CD14-positive monocyte (primary cell): ENCODE data around the gene LCA5. TPM values are rescaled to one million over a fixed set of nuclear protein-coding genes. Genes with fewer than 3 reads are reported as not detected.

Source experiments
- DNase-seq, 3 donors: peaks; one replicate each; pipeline ENCODE4 v3.0.0-alpha.2; 2011 to 2022
- H2AFZ ChIP-seq: 2 replicates; pipeline ENCODE4 v1.6.0; 2012; ENCODE audit warnings: mild to moderate bottlenecking, low read depth, low read length, inconsistent platforms; ENCODE audit not compliant: insufficient read depth, poor library complexity, severe bottlenecking
- H3K27ac ChIP-seq, 2 donors: 1 replicate in 1 of 2; 2 replicates in 1 of 2; pipeline ENCODE4 v1.5.1; 2012 to 2013; ENCODE audit warnings: low read length in 2 of 2, control low read depth in 1 of 2, inconsistent platforms in 1 of 2, low read depth in 1 of 2, mild to moderate bottlenecking in 1 of 2
- H3K27me3 ChIP-seq, 2 donors: one replicate each; pipeline versions ENCODE4 v1.6.0 to v1.6.1; 2011 to 2013; ENCODE audit warnings: low read length in 2 of 2; ENCODE audit not compliant: control insufficient read depth in 2 of 2, insufficient read depth in 2 of 2
- H3K36me3 ChIP-seq, 2 donors: replicated peaks in 1 of 2; 1 replicate in 1 of 2; 2 replicates in 1 of 2; pipeline versions ENCODE4 v1.5.1 to v1.6.1; 2012 to 2013; ENCODE audit warnings: low read length in 2 of 2, control low read depth in 1 of 2, inconsistent platforms in 1 of 2, mild to moderate bottlenecking in 1 of 2; ENCODE audit not compliant: insufficient read depth in 2 of 2, control insufficient read depth in 1 of 2
- H3K4me1 ChIP-seq, 2 donors: 1 replicate in 1 of 2; 2 replicates in 1 of 2; pipeline versions ENCODE4 v1.5.1 to v1.6.1; 2012 to 2013; ENCODE audit warnings: low read length in 2 of 2, control low read depth in 1 of 2, inconsistent platforms in 1 of 2, mild to moderate bottlenecking in 1 of 2, moderate library complexity in 1 of 2; ENCODE audit not compliant: insufficient read depth in 2 of 2, control insufficient read depth in 1 of 2
- H3K4me2 ChIP-seq: replicated peaks from 2 replicates; pipeline ENCODE3; 2012; ENCODE audit warnings: low read length, moderate library complexity, mild to moderate bottlenecking; ENCODE audit not compliant: poor library complexity, severe bottlenecking; ENCODE audit errors: extremely low read depth
- H3K4me3 ChIP-seq, 3 experiments: fragments of 200-600 bp in 1 of 3; sonication (generic) in 1 of 3; replicated peaks in 1 of 3; 1 replicate in 2 of 3; 2 replicates in 1 of 3; pipeline ENCODE4 v1.5.1; 2011 to 2013; ENCODE audit warnings: low read length in 3 of 3, mild to moderate bottlenecking in 3 of 3, control low read depth in 2 of 3, low read depth in 2 of 3, inconsistent platforms in 1 of 3, moderate library complexity in 1 of 3
- H3K79me2 ChIP-seq: 2 replicates; pipeline ENCODE4 v1.6.0; 2012; ENCODE audit warnings: mild to moderate bottlenecking, control low read depth, inconsistent platforms, low read length, moderate library complexity; ENCODE audit not compliant: insufficient read depth
- H3K9ac ChIP-seq: 2 replicates; pipeline ENCODE4 v1.6.0; 2017; ENCODE audit warnings: low read length, mild to moderate bottlenecking; ENCODE audit not compliant: insufficient read depth, poor library complexity, severe bottlenecking
- H3K9me3 ChIP-seq, 2 donors: replicated peaks in 1 of 2; 1 replicate in 1 of 2; 2 replicates in 1 of 2; pipeline versions ENCODE4 v1.5.1 to v1.6.1; 2012 to 2013; ENCODE audit warnings: low read length in 2 of 2, control low read depth in 1 of 2; ENCODE audit not compliant: control insufficient read depth in 1 of 2, insufficient read depth in 1 of 2
- H4K20me1 ChIP-seq: 2 replicates; pipeline ENCODE4 v1.6.0; 2012; ENCODE audit warnings: mild to moderate bottlenecking, low read length, control low read depth, moderate library complexity; ENCODE audit not compliant: insufficient read depth
- H3K27ac Mint-ChIP-seq, 7 donors: one replicate each; pipeline ENCODE4 v1.8.0; 2020; ENCODE audit warnings: mild to moderate bottlenecking in 7 of 7, mixed read lengths in 7 of 7, moderate library complexity in 6 of 7, inconsistent platforms in 2 of 7
- H3K27me3 Mint-ChIP-seq, 3 donors: one replicate each; pipeline ENCODE4 v1.8.0; 2021 to 2022; ENCODE audit warnings: low read depth in 3 of 3, mild to moderate bottlenecking in 3 of 3, mixed read lengths in 3 of 3, moderate library complexity in 3 of 3, inconsistent platforms in 1 of 3
- H3K36me3 Mint-ChIP-seq, 2 donors: one replicate each; pipeline ENCODE4 v1.8.0; 2020; ENCODE audit warnings: mixed read lengths in 2 of 2, inconsistent platforms in 1 of 2, mild to moderate bottlenecking in 1 of 2
- H3K4me1 Mint-ChIP-seq: one replicate; pipeline ENCODE4 v1.8.0; 2020; ENCODE audit warnings: mild to moderate bottlenecking, mixed read lengths
- H3K4me3 Mint-ChIP-seq, 2 donors: one replicate each; pipeline ENCODE4 v1.8.0; 2020; ENCODE audit warnings: mild to moderate bottlenecking in 2 of 2, mixed read lengths in 2 of 2, moderate library complexity in 1 of 2
- H3K9me3 Mint-ChIP-seq, 7 donors: one replicate each; pipeline ENCODE4 v1.8.0; 2020 to 2022; ENCODE audit warnings: mixed read lengths in 7 of 7, mild to moderate bottlenecking in 6 of 7, moderate library complexity in 6 of 7, inconsistent platforms in 2 of 7
- WGBS: methylation state at CpG from one replicate; pipeline ENCODE4 v1.1.5; 2013; ENCODE audit warnings: missing lambda C conversion rate; ENCODE audit not compliant: insufficient coverage; 5-methylcytosine and 5-hydroxymethylcytosine counted together
- intact Hi-C, 2 donors: fragments of 100-400 bp; cut with micrococcal nuclease; formaldehyde crosslinking; loops; one replicate each; pipeline versions ENCODE4 v1.15.0 to v1.15.1; 2023
- polyA plus RNA-seq, 3 donors: library from polyadenylated mRNA; depleted of rRNA in 1 of 3; unstranded in 2 of 3; stranded (reverse) in 1 of 3; fragments of 300-500 nt in 2 of 3; fragments of >200 nt in 1 of 3; fragmentation: Illumina TruSeq in 2 of 3; gene quantifications; 1 replicate in 2 of 3; 2 replicates in 1 of 3; pipeline ENCODE4 v1.2.3, GENCODE V29; 2012 to 2021
- TF ChIP-seq, protein P1 (sequence below): fragments of 200-600 bp; IDR thresholded peaks from one replicate; pipeline ENCODE4 v1.8.0; 2022; ENCODE audit warnings: antibody characterized with exemption, mild to moderate bottlenecking

Gene LCA5
- polyA plus RNA-seq, 3 donors = 0.08 TPM; not detected in 2

DNA sequence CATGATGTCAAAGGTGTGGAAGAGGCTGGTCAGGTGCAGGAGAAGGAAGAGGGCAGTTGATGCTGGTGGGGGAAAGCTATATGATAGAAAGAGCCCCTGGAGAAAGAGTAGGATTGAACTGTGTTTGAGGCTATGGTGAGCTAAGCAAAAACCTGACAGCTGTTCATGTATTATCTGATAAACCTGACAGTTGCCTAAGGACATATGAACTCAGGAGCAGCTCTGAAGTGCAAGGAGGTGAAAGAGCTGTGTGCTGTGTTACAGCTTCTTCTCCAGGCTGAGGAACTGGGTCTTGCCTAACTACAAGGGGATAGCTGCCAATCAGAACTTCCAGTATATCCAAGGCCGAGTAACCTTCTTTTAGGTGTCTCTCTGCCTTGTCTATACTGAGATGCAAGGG, 81.8 kb downstream of the LCA5 start:
- no CpG with 5 or more reads among the region's 1 CpG for WGBS
- no peak overlapping the region for H3K4me3 ChIP-seq
- H3K4me1 ChIP-seq = peaks cover 26 to 29% of the 10 kb centered on the region in 2 donors
- no peaks in the 10 kb centered on the region for H4K20me1 ChIP-seq
- H2AFZ ChIP-seq = no peak overlapping the region
- no peak overlapping the region for H3K4me2 ChIP-seq
- Mint-ChIP-seq H3K4me3 (no peak overlapping the region), H3K27me3 (no peaks in the 10 kb centered on the region), H3K27ac (no peak overlapping the region), H3K9me3 (peaks cover 0 to 6% (median 0%) of the 10 kb centered on the region in 7 donors), H3K36me3 (no peaks in the 10 kb centered on the region), H3K4me1 (peaks cover 24% of the 10 kb centered on the region)
- DNase-seq = no peak
- intact Hi-C loops = no loop called here
- H3K9ac ChIP-seq = no peak overlapping the region
- TF ChIP-seq, protein P1, sequence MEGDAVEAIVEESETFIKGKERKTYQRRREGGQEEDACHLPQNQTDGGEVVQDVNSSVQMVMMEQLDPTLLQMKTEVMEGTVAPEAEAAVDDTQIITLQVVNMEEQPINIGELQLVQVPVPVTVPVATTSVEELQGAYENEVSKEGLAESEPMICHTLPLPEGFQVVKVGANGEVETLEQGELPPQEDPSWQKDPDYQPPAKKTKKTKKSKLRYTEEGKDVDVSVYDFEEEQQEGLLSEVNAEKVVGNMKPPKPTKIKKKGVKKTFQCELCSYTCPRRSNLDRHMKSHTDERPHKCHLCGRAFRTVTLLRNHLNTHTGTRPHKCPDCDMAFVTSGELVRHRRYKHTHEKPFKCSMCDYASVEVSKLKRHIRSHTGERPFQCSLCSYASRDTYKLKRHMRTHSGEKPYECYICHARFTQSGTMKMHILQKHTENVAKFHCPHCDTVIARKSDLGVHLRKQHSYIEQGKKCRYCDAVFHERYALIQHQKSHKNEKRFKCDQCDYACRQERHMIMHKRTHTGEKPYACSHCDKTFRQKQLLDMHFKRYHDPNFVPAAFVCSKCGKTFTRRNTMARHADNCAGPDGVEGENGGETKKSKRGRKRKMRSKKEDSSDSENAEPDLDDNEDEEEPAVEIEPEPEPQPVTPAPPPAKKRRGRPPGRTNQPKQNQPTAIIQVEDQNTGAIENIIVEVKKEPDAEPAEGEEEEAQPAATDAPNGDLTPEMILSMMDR = no peak
- H3K36me3 ChIP-seq = no peaks in the 10 kb centered on the region
- H3K9me3 ChIP-seq = no peaks in the 10 kb centered on the region
- no peaks in the 10 kb centered on the region for H3K79me2 ChIP-seq
- no peaks in the 10 kb centered on the region for H3K27me3 ChIP-seq
- H3K27ac ChIP-seq = no peak overlapping the region

GRCh38 chr6:79453558-79454042, 83.6 kb downstream of the LCA5 start:
- Mint-ChIP-seq H3K27ac (peak overlapping the region; percentile 8 to 93 (median 84)), H3K27me3 (no peaks in the 10 kb centered on the region)

More at GRCh38 chr6:79453558-79454042, 83.6 kb downstream of the LCA5 start:
- H4K20me1 ChIP-seq = no peaks in the 10 kb centered on the region
- H3K27me3 ChIP-seq = no peaks in the 10 kb centered on the region
- H3K36me3 ChIP-seq = no peaks in the 10 kb centered on the region
- peaks cover 0 to 6% (median 0%) of the 10 kb centered on the region in 7 donors for H3K9me3 Mint-ChIP-seq
- no peaks in the 10 kb centered on the region for H3K36me3 Mint-ChIP-seq
- peak overlapping the region in 1 of 3 experiments; percentile 33 for H3K4me3 ChIP-seq
- peaks cover 24% of the 10 kb centered on the region for H3K4me1 Mint-ChIP-seq
- H3K27ac ChIP-seq = peak overlapping the region; percentile 48 to 68
- H2AFZ ChIP-seq = peak overlapping the region; percentile 62
- intact Hi-C loops = no loop called here
- H3K9ac ChIP-seq = no peak overlapping the region
- H3K79me2 ChIP-seq = no peaks in the 10 kb centered on the region
- peak; percentile 8 to 16 (median 15) for DNase-seq
- H3K9me3 ChIP-seq = no peaks in the 10 kb centered on the region
- WGBS = 0% methylated on average over 2 of the region's 3 CpGs
- peak overlapping the region in 1 of 2 donors; percentile 82 for H3K4me3 Mint-ChIP-seq
- H3K4me1 ChIP-seq = peaks cover 26 to 29% of the 10 kb centered on the region in 2 donors
- H3K4me2 ChIP-seq = peak overlapping the region; percentile 34
- TF ChIP-seq, protein P1 = no peak
